Common myeloid progenitor, CD34-positive (primary cell): ENCODE results near the gene ZNF383. TPM values are rescaled to one million over a fixed set of nuclear protein-coding genes. Genes with fewer than 3 reads are reported as not detected.
"Not testable (repeated sequence)": the region's sequence is repeated elsewhere in the genome, so short reads cannot be mapped to it uniquely, and the experiment has no call there.

ENCODE experiments used
- CTCF ChIA-PET: fragments of 350-600 bp; sonication (Branson Sonifier 250); formaldehyde crosslinking; loops from one replicate; lab custom pipeline; 2021; ENCODE audit warnings: antibody characterized with exemption; lab: Charles Lee
- POLR2A ChIA-PET: fragments of 350-600 bp; sonication (Branson Sonifier 250); formaldehyde crosslinking; loops from one replicate; lab custom pipeline; 2021; ENCODE audit warnings: antibody characterized with exemption; lab: Charles Lee
- DNase-seq, 3 donors: peaks; one replicate each; pipeline versions ENCODE4 v3.0.0 to v3.0.0-alpha.2; 2013
- H3K27ac ChIP-seq, 2 experiments: 1 replicate in 1 of 2; 2 replicates in 1 of 2; pipeline ENCODE4 v1.7.0; 2013; ENCODE audit warnings: inconsistent platforms in 2 of 2, low read length in 2 of 2, mild to moderate bottlenecking in 2 of 2, low read depth in 1 of 2, moderate library complexity in 1 of 2; ENCODE audit not compliant: severe bottlenecking in 2 of 2, insufficient read depth in 1 of 2, poor library complexity in 1 of 2
- H3K27me3 ChIP-seq, 5 experiments: replicated peaks in 2 of 5; 1 replicate in 3 of 5; 2 replicates in 2 of 5; pipeline versions ENCODE4 v1.6.1 to v1.7.0; 2013; ENCODE audit warnings: low read length in 4 of 5, mild to moderate bottlenecking in 2 of 5, moderate library complexity in 2 of 5, inconsistent platforms in 1 of 5; ENCODE audit not compliant: insufficient read depth in 5 of 5, control insufficient read depth in 4 of 5
- H3K36me3 ChIP-seq, 4 experiments: 1 replicate in 2 of 4; 2 replicates in 2 of 4; pipeline versions ENCODE4 v1.6.1 to v1.7.0; 2013; ENCODE audit warnings: low read length in 3 of 4, control low read depth in 1 of 4, mild to moderate bottlenecking in 1 of 4; ENCODE audit not compliant: control insufficient read depth in 4 of 4, insufficient read depth in 4 of 4
- H3K4me1 ChIP-seq, 4 experiments: 1 replicate in 3 of 4; 2 replicates in 1 of 4; pipeline versions ENCODE4 v1.6.1 to v1.7.1; 2013; ENCODE audit warnings: low read length in 3 of 4, mild to moderate bottlenecking in 3 of 4, control low read depth in 1 of 4, inconsistent platforms in 1 of 4, moderate library complexity in 1 of 4; ENCODE audit not compliant: control insufficient read depth in 4 of 4, insufficient read depth in 4 of 4; ENCODE audit errors: control extremely low read depth in 1 of 4
- H3K4me3 ChIP-seq, 7 experiments: 1 replicate in 4 of 7; 2 replicates in 3 of 7; pipeline versions ENCODE4 v1.5.1 to v1.7.0; 2013; ENCODE audit warnings: mild to moderate bottlenecking in 7 of 7, low read length in 6 of 7, moderate library complexity in 6 of 7, inconsistent platforms in 2 of 7, low read depth in 2 of 7, control low read depth in 1 of 7; ENCODE audit not compliant: insufficient read depth in 4 of 7, control insufficient read depth in 1 of 7; ENCODE audit errors: extremely low read depth in 1 of 7
- H3K9me3 ChIP-seq, 5 experiments: 1 replicate in 4 of 5; 2 replicates in 1 of 5; pipeline versions ENCODE4 v1.6.1 to v1.7.1; 2013; ENCODE audit warnings: low read length in 4 of 5, mild to moderate bottlenecking in 2 of 5, inconsistent platforms in 1 of 5, low read depth in 1 of 5, moderate library complexity in 1 of 5; ENCODE audit not compliant: control insufficient read depth in 4 of 5, insufficient read depth in 2 of 5; ENCODE audit errors: control extremely low read depth in 1 of 5
- WGBS: methylation state at CpG from one replicate; pipeline ENCODE4 v1.1.5; 2013; ENCODE audit not compliant: insufficient coverage; 5-methylcytosine and 5-hydroxymethylcytosine counted together
- polyA plus RNA-seq: library from polyadenylated mRNA; unstranded; fragments of 120-200 nt; gene quantifications from one replicate; pipeline ENCODE4 v1.2.1, GENCODE V29; 2013

ZNF383 gene
- 9.4 TPM for polyA plus RNA-seq

DNA sequence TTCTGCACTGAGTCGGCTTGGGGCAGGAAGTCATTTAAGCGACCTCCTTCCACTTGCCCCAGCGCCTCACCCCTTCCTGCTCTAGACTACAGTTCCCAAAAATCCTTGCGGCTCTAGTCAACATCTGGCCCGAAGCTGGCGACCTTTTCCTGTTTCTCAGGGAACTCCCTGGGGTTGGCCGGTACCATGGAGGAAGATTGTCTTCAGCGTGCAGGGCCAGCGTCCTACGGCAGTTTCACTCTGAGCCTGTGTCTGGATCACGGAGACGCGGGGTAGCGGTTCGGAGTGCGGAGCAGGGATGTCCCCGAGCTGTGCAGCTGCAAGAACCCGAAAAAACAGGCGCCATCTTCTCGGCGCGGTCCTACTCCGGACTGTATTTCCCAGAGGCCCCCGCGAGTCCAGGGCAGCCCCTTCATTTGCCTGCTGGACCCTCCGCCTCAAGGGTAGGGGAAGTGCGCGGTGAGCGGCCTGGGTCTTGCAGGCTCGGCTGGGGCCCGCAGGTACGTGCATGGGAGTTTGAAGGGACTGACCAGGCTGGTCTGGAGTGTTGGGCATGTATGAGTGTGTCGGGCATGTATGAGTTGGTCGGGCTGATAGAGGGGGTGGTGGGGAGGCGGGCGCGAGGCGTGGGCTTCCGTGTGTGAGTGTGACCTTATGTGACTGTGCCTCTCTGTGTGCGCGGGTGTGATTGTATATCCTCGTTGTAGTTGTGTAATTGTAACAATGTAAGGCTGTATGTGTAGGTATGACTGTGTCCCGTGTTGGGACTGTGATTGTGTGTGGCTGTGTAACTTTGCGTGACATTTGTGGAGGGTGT lies at the start of gene ZNF383:
TSS of gene ZNF383 (plus strand) at position 440 of the 817 bp plus-strand sequence. CDS start 12,240 bp downstream, outside the sequence.
- Histone ChIP-seq H3K4me1 (peaks cover 0 to 16% (median 10%) of the 10 kb centered on the region in 4 experiments), H3K36me3 (peaks cover 2 to 34% (median 11%) of the 10 kb centered on the region in 4 experiments), H3K27me3 (no peaks in the 10 kb centered on the region), H3K9me3 (peaks cover 3 to 23% (median 12%) of the 10 kb centered on the region in 5 experiments), H3K4me3 (peak within 1 kb of the TSS; percentile 75 to 100 (median 94)), H3K27ac (peak within 1 kb of the TSS; percentile 89 to 94)
- DNase-seq = peak; percentile 92 to 97 (median 96)
- CTCF ChIA-PET = no interaction called here
- POLR2A ChIA-PET = interaction anchor here (0.9 kb wide), 1 partner anchor 445 kb away, joined by 3 read pairs; the partner anchor contains the start of gene ZNF850
- WGBS = 1% methylated on average over 39 of the region's 44 CpGs

- CTCF ChIA-PET = interaction anchor here (1.0 to 1.1 kb wide), 2 partner anchors 37 to 57 kb away, joined by 3 read pairs; no protein-coding TSS in a partner anchor
- POLR2A ChIA-PET = no interaction called here
- 6% methylated on average over 21 of the region's 30 CpGs for WGBS
Observed at GRCh38 chr19:37172368-37173366, 45.3 kb upstream of the ZNF383 start, which contains the start of gene ZNF585A. ZNF585A (minus strand) TSS chr19:37172695; CDS start chr19:37169910, 2,785 bp downstream.

DNA sequence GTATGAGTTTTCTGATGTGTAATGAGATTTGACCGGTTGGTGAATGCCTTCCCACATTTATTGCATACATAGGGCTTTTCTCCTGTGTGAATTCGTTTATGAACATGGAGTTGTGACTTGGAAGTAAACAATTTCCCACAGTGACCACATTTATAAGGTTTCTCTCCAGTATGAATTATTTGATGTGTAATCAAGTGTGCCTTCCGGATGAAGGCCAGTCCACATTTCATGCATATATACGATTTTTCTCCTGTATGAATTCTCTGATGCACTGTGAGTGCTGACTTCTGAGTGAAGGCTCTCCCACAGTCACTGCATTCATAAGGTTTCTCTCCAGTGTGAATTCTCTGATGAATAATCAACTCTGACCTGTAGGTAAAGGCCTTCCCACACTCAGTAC lies 31.9 kb upstream of the ZNF383 start:
- H3K27me3 ChIP-seq, H3K4me1 ChIP-seq, H3K4me3 ChIP-seq, CTCF ChIA-PET, POLR2A ChIA-PET, H3K27ac ChIP-seq, DNase-seq: not testable (repeated sequence)
- H3K9me3 ChIP-seq = peaks cover 22 to 77% (median 46%) of the 10 kb centered on the region in 5 experiments
- WGBS = no CpG with 5 or more reads among the region's 4 CpGs
- H3K36me3 ChIP-seq = peaks cover 19 to 63% (median 33%) of the 10 kb centered on the region in 4 experiments

More at GRCh38 chr19:37172368-37173366, 45.3 kb upstream of the ZNF383 start, which contains the start of gene ZNF585A:
- Histone ChIP-seq H3K4me3 (peak within 1 kb of the TSS; percentile 63 to 100 (median 93)), H3K27me3 (no peaks in the 10 kb centered on the region), H3K27ac (peak within 1 kb of the TSS; percentile 70 to 84), H3K36me3 (peaks cover 10 to 24% (median 20%) of the 10 kb centered on the region in 4 experiments), H3K9me3 (peaks cover 1 to 32% (median 18%) of the 10 kb centered on the region in 5 experiments), H3K4me1 (peaks cover 0 to 11% (median 2%) of the 10 kb centered on the region in 4 experiments)
- DNase-seq = peak; percentile 97 to 99 (median 98)

DNA sequence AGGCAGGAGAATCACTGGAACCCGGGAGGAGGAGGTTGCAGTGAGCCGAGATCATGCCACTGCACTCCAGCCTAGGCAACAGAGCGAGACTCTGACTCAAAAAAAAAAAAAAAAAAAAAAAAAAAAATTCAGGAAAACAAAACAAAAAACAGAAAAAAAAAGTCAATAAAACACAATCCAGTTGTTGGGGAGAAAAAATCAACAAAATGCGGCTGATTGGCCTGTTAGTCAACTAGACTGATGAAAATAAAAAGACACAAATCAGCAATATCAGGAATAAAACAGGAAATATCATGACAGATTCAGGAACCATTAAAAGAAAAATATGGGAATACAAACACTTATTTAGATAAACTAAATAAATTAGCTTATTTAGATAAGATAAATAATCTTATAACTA lies 22.8 kb upstream of the ZNF383 start:
- Histone ChIP-seq H3K36me3 (peaks cover 5 to 59% (median 19%) of the 10 kb centered on the region in 4 experiments), H3K9me3 (peaks cover 7 to 64% (median 29%) of the 10 kb centered on the region in 5 experiments)
- DNase-seq, POLR2A ChIA-PET, H3K27ac ChIP-seq, H3K4me1 ChIP-seq, CTCF ChIA-PET, H3K27me3 ChIP-seq, H3K4me3 ChIP-seq: not testable (repeated sequence)
- 100% methylated on average over 1 of the region's 4 CpGs for WGBS

GRCh38 chr19:37197115-37197514 lies 20.9 kb upstream of the ZNF383 start:
- H3K4me1 ChIP-seq, H3K27me3 ChIP-seq, CTCF ChIA-PET, H3K27ac ChIP-seq, DNase-seq, POLR2A ChIA-PET, H3K4me3 ChIP-seq: not testable (repeated sequence)
- peaks cover 9 to 56% (median 19%) of the 10 kb centered on the region in 4 experiments for H3K36me3 ChIP-seq
- H3K9me3 ChIP-seq = peaks cover 7 to 53% (median 22%) of the 10 kb centered on the region in 5 experiments
- WGBS = no CpG with 5 or more reads among the region's 5 CpGs

DNA sequence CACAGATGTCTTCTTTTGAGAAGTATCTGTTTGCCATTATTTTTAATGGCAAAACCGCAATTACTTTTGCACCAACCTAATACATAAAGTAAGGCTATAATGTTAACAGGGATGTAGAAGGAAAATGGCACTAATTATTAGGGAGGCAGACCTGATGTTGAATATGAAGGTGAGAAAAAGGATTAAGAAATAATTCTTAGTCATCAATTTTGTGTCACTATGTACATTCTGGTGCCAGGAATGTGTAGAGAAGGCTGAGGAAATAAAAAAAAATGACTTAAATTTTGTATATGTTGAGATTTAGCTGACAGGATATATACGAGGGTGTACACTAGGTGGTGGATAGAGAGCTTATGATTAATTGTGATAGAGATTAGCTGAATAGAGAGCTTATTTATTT lies 20.2 kb upstream of the ZNF383 start:
- H3K36me3 ChIP-seq = peaks cover 9 to 59% (median 21%) of the 10 kb centered on the region in 4 experiments
- no peaks in the 10 kb centered on the region for H3K4me1 ChIP-seq
- DNase-seq = no peak
- no peak overlapping the region for H3K27ac ChIP-seq
- H3K27me3 ChIP-seq = no peaks in the 10 kb centered on the region
- CTCF ChIA-PET = no interaction called here
- no CpG with 5 or more reads among the region's 2 CpGs for WGBS
- POLR2A ChIA-PET = no interaction called here
- peaks cover 7 to 52% (median 18%) of the 10 kb centered on the region in 5 experiments for H3K9me3 ChIP-seq
- no peak overlapping the region for H3K4me3 ChIP-seq
